Stimulated activated naive CD8-positive, alpha-beta T cell treated with anti-CD3 and anti-CD28 coated beads, Interleukin-15, amount 100 ng/mL, for 72 hours (primary cell): ENCODE data around the gene PLA2G3.

Experiments used
- ATAC-seq: fragments of 150-1000 bp; cut with Tn5 transposase; 2 replicates; pipeline ENCODE4 v1.10.0; 2021; ENCODE audit warnings: mild to moderate bottlenecking, moderate library complexity
- DNase-seq, 2 donors: peaks; one replicate each; pipeline ENCODE4 v3.0.0; 2021 to 2022
- H3K27ac Mint-ChIP-seq, 2 donors: one replicate each; pipeline ENCODE4 v1.8.0; 2022; ENCODE audit warnings: mild to moderate bottlenecking in 2 of 2, mixed read lengths in 2 of 2, moderate library complexity in 2 of 2
- H3K27me3 Mint-ChIP-seq: one replicate; pipeline ENCODE4 v1.8.0; 2022; ENCODE audit warnings: mixed read lengths
- H3K4me1 Mint-ChIP-seq: one replicate; pipeline ENCODE4 v1.8.0; 2022; ENCODE audit warnings: mild to moderate bottlenecking, mixed read lengths
- H3K4me3 Mint-ChIP-seq, 2 donors: one replicate each; pipeline ENCODE4 v1.8.0; 2022; ENCODE audit warnings: mild to moderate bottlenecking in 2 of 2, mixed read lengths in 2 of 2, moderate library complexity in 1 of 2
- H3K9me3 Mint-ChIP-seq, 2 donors: one replicate each; pipeline ENCODE4 v1.8.0; 2022; ENCODE audit warnings: mixed read lengths in 2 of 2

The PLA2G3 gene

GRCh38 chr22:31160328-31160978 lies 20.1 kb upstream of the PLA2G3 start:
- no peaks in the 10 kb centered on the region for H3K27me3 Mint-ChIP-seq
- H3K9me3 Mint-ChIP-seq: peaks cover 0 to 7% of the 10 kb centered on the region in 2 donors
- peak overlapping the region; percentile 94 to 96 for H3K4me3 Mint-ChIP-seq
- ATAC-seq: peak; percentile 55
- H3K27ac Mint-ChIP-seq: peak overlapping the region; percentile 98 to 99
- H3K4me1 Mint-ChIP-seq: peaks cover 35% of the 10 kb centered on the region
- DNase-seq: no peak

GRCh38 chr22:31155422-31155821 lies 15.1 kb upstream of the PLA2G3 start:
- Mint-ChIP-seq H3K4me3 (no peak overlapping the region), H3K27ac (no peak overlapping the region), H3K9me3 (peaks cover 0 to 7% of the 10 kb centered on the region in 2 donors), H3K27me3 (no peaks in the 10 kb centered on the region), H3K4me1 (peaks cover 7% of the 10 kb centered on the region)
- DNase-seq: no peak
- ATAC-seq: no peak

- Mint-ChIP-seq H3K4me3 (no peak overlapping the region), H3K27me3 (no peaks in the 10 kb centered on the region), H3K9me3 (peaks cover 0 to 7% of the 10 kb centered on the region in 2 donors), H3K27ac (no peak overlapping the region), H3K4me1 (peaks cover 7% of the 10 kb centered on the region)
- DNase-seq (no peak), ATAC-seq (no peak)
These were observed 14.7 kb upstream of the PLA2G3 start for GRCh38 chr22:31154975-31155374.

GRCh38 chr22:31153357-31153756 lies 13.0 kb upstream of the PLA2G3 start:
- DNase-seq: no peak
- Mint-ChIP-seq H3K4me1 (peaks cover 10% of the 10 kb centered on the region), H3K27me3 (no peaks in the 10 kb centered on the region), H3K4me3 (no peak overlapping the region), H3K9me3 (no peaks in the 10 kb centered on the region), H3K27ac (no peak overlapping the region)
- ATAC-seq: no peak

- ATAC-seq: no peak
- no peak for DNase-seq
These were observed 11.6 kb upstream of the PLA2G3 start for GRCh38 chr22:31151872-31152271.

GRCh38 chr22:31150615-31151014 lies 10.3 kb upstream of the PLA2G3 start:
- Mint-ChIP-seq H3K9me3 (peaks cover 0 to 10% of the 10 kb centered on the region in 2 donors), H3K4me1 (peaks cover 10% of the 10 kb centered on the region), H3K27ac (no peak overlapping the region), H3K27me3 (no peaks in the 10 kb centered on the region), H3K4me3 (no peak overlapping the region)
- ATAC-seq (no peak), DNase-seq (no peak)

More at GRCh38 chr22:31151872-31152271, 11.6 kb upstream of the PLA2G3 start:
- Mint-ChIP-seq H3K27me3 (no peaks in the 10 kb centered on the region), H3K4me1 (peaks cover 10% of the 10 kb centered on the region), H3K9me3 (peaks cover 0 to 9% of the 10 kb centered on the region in 2 donors), H3K27ac (no peak overlapping the region), H3K4me3 (no peak overlapping the region)

- no peaks in the 10 kb centered on the region for H3K27me3 Mint-ChIP-seq
- DNase-seq (peak; percentile 39 to 48), ATAC-seq (peak; percentile 84)
- H3K27ac Mint-ChIP-seq: no peak overlapping the region
- H3K4me3 Mint-ChIP-seq: no peak overlapping the region
- H3K4me1 Mint-ChIP-seq: peaks cover 15% of the 10 kb centered on the region
- H3K9me3 Mint-ChIP-seq: peaks cover 0 to 10% of the 10 kb centered on the region in 2 donors
These were observed 8.8 kb upstream of the PLA2G3 start for GRCh38 chr22:31148953-31149627.

GRCh38 chr22:31148488-31148887 lies 8.2 kb upstream of the PLA2G3 start:
- DNase-seq (no peak), ATAC-seq (no peak)
- Mint-ChIP-seq H3K4me3 (no peak overlapping the region), H3K27ac (no peak overlapping the region), H3K27me3 (no peaks in the 10 kb centered on the region), H3K4me1 (peaks cover 21% of the 10 kb centered on the region), H3K9me3 (peaks cover 0 to 10% of the 10 kb centered on the region in 2 donors)

- peak; percentile 57 for ATAC-seq
- peaks cover 13% of the 10 kb centered on the region for H3K27me3 Mint-ChIP-seq
- peaks cover 0 to 10% of the 10 kb centered on the region in 2 donors for H3K9me3 Mint-ChIP-seq
- H3K4me3 Mint-ChIP-seq: no peak overlapping the region
- DNase-seq: no peak
- H3K27ac Mint-ChIP-seq: no peak overlapping the region
- H3K4me1 Mint-ChIP-seq: peaks cover 17% of the 10 kb centered on the region
These were observed 3.9 kb upstream of the PLA2G3 start for GRCh38 chr22:31144223-31144622.

GRCh38 chr22:31143537-31143936 lies 3.2 kb upstream of the PLA2G3 start:
- Mint-ChIP-seq H3K9me3 (peaks cover 0 to 10% of the 10 kb centered on the region in 2 donors), H3K4me3 (no peak overlapping the region), H3K27ac (no peak overlapping the region), H3K4me1 (peaks cover 10% of the 10 kb centered on the region), H3K27me3 (peaks cover 13% of the 10 kb centered on the region)
- DNase-seq (no peak), ATAC-seq (no peak)

- Mint-ChIP-seq H3K9me3 (peaks cover 0 to 10% of the 10 kb centered on the region in 2 donors), H3K27me3 (peaks cover 13% of the 10 kb centered on the region), H3K4me1 (peaks cover 10% of the 10 kb centered on the region), H3K27ac (no peak overlapping the region), H3K4me3 (no peak overlapping the region)
- ATAC-seq (no peak), DNase-seq (no peak)
These were observed 2.7 kb upstream of the PLA2G3 start for GRCh38 chr22:31143038-31143437.

- Mint-ChIP-seq H3K27ac (no peak overlapping the region), H3K9me3 (peaks cover 0 to 5% of the 10 kb centered on the region in 2 donors), H3K27me3 (peaks cover 13% of the 10 kb centered on the region), H3K4me3 (no peak overlapping the region), H3K4me1 (peaks cover 10% of the 10 kb centered on the region)
- DNase-seq: no peak
- no peak for ATAC-seq
These were observed 2.0 kb upstream of the PLA2G3 start for GRCh38 chr22:31142285-31142684.

GRCh38 chr22:31141551-31141950 lies 1.2 kb upstream of the PLA2G3 start:
- Mint-ChIP-seq H3K4me1 (peaks cover 10% of the 10 kb centered on the region), H3K9me3 (no peaks in the 10 kb centered on the region), H3K27ac (no peak overlapping the region), H3K4me3 (no peak overlapping the region), H3K27me3 (peaks cover 13% of the 10 kb centered on the region)
- ATAC-seq (no peak), DNase-seq (no peak)

GRCh38 chr22:31140746-31141145 lies 438 bp upstream of the PLA2G3 start:
- peaks cover 13% of the 10 kb centered on the region for H3K27me3 Mint-ChIP-seq
- DNase-seq (no peak), ATAC-seq (no peak)
- no peak overlapping the region for H3K4me3 Mint-ChIP-seq
- H3K27ac Mint-ChIP-seq: peak overlapping the region in 1 of 2 donors; percentile 56
- peaks cover 10% of the 10 kb centered on the region for H3K4me1 Mint-ChIP-seq
- H3K9me3 Mint-ChIP-seq: no peaks in the 10 kb centered on the region

GRCh38 chr22:31139066-31139465 lies 1.2 kb downstream of the PLA2G3 start:
- Mint-ChIP-seq H3K27ac (no peak overlapping the region), H3K4me1 (peaks cover 5% of the 10 kb centered on the region), H3K27me3 (peaks cover 13% of the 10 kb centered on the region), H3K9me3 (no peaks in the 10 kb centered on the region), H3K4me3 (no peak overlapping the region)
- DNase-seq (no peak), ATAC-seq (no peak)

- ATAC-seq (no peak), DNase-seq (no peak)
- Mint-ChIP-seq H3K9me3 (no peaks in the 10 kb centered on the region), H3K27me3 (peaks cover 13% of the 10 kb centered on the region), H3K4me1 (no peaks in the 10 kb centered on the region), H3K27ac (no peak overlapping the region), H3K4me3 (no peak overlapping the region)
These were observed 2.2 kb downstream of the PLA2G3 start for GRCh38 chr22:31138126-31138525.
